Lung (tissue), 12 donors: Measurements from ENCODE around the gene APOLD1. TPM values are rescaled to one million over a fixed set of nuclear protein-coding genes. Genes with fewer than 3 reads are reported as not detected.

Experiments
- ATAC-seq: fragments of 200-7000 bp; cut with Tn5 transposase; one replicate; pipeline ENCODE4 v1.9.1; 2020; ENCODE audit warnings: moderate number of reproducible peaks; ENCODE audit not compliant: insufficient read depth, low FRiP score
- DNase-seq, 3 donors: peaks; one replicate each; pipeline ENCODE4 v3.0.0-alpha.2; 2013 to 2017
- H3K27ac ChIP-seq, 2 donors: one replicate each; pipeline ENCODE4 v1.5.1; 2013; ENCODE audit warnings: mild to moderate bottlenecking in 2 of 2, moderate library complexity in 2 of 2, control low read depth in 1 of 2, inconsistent platforms in 1 of 2, low read depth in 1 of 2, low read length in 1 of 2
- H3K27me3 ChIP-seq, 3 donors: one replicate each; pipeline ENCODE4 v1.5.1; 2013; ENCODE audit warnings: low read length in 2 of 3; ENCODE audit not compliant: control insufficient read depth in 3 of 3, insufficient read depth in 3 of 3
- H3K36me3 ChIP-seq, 4 donors: one replicate each; pipeline ENCODE4 v1.5.1; 2013; ENCODE audit warnings: low read length in 4 of 4, mild to moderate bottlenecking in 1 of 4, moderate library complexity in 1 of 4; ENCODE audit not compliant: control insufficient read depth in 4 of 4, insufficient read depth in 4 of 4
- H3K4me1 ChIP-seq, 5 donors: one replicate each; pipeline ENCODE4 v1.5.1; 2013; ENCODE audit warnings: low read length in 5 of 5, mild to moderate bottlenecking in 2 of 5, moderate library complexity in 1 of 5; ENCODE audit not compliant: control insufficient read depth in 5 of 5, insufficient read depth in 5 of 5
- H3K4me3 ChIP-seq: one replicate; pipeline ENCODE4 v1.5.1; 2013; ENCODE audit warnings: mild to moderate bottlenecking, control low read depth, moderate library complexity
- H3K9ac ChIP-seq, 2 donors: one replicate each; pipeline ENCODE4 v1.5.1; 2013; ENCODE audit warnings: low read length in 2 of 2, control low read depth in 1 of 2; ENCODE audit not compliant: insufficient read depth in 1 of 2
- H3K9me3 ChIP-seq, 4 donors: one replicate each; pipeline ENCODE4 v1.5.1; 2013; ENCODE audit warnings: low read length in 3 of 4, mild to moderate bottlenecking in 1 of 4, moderate library complexity in 1 of 4; ENCODE audit not compliant: control insufficient read depth in 4 of 4, insufficient read depth in 3 of 4
- CTCF ChIP-seq: IDR thresholded peaks from 2 replicates; pipeline ENCODE4 v1.5.1; 2012; ENCODE audit warnings: mild to moderate bottlenecking; ENCODE audit errors: control extremely low read depth, extremely low read depth
- WGBS, 2 donors: extraction: QIAGEN DNeasy Blood & Tissue Kit; methylation state at CpG; one replicate each; pipeline ENCODE4 v1.1.7; 2013; 5-methylcytosine and 5-hydroxymethylcytosine counted together
- polyA plus RNA-seq, 2 donors: library from polyadenylated mRNA; stranded (reverse); fragments of 200-250 nt; gene quantifications; one replicate each; pipeline ENCODE4 v1.2.1, GENCODE V29; 2013
- total RNA-seq, 2 donors: library from RNA; depleted of rRNA in 1 of 2; stranded (reverse); fragments of >200 nt in 1 of 2; gene quantifications; one replicate each; pipeline ENCODE4 v1.2.1, GENCODE V29; 2014 to 2021
- donor health status: control.
- donor health status: control.
- donor health status: Bipolar disorder and iron deficiency.
- donor health status: healthy.
- donor health status: DM: yes; HTN: yes; CAD: no.

APOLD1 gene
- total and polyA plus RNA-seq, 4 donors, result 3.1 to 22.9 (median 20.8) TPM

- no peak for TF ChIP-seq CTCF
- WGBS, 2 donors, result 2 to 4% methylated on average over 74 to 80 of the region's 80 CpGs
- peak; percentile 95 for ATAC-seq
These were observed 1.5 kb downstream of the APOLD1 start for GRCh38 chr12:12786706-12787601.

GRCh38 chr12:12788131-12788530 lies 2.7 kb downstream of the APOLD1 start:
- H3K9ac ChIP-seq, result no peak overlapping the region
- no peaks in the 10 kb centered on the region for H3K27me3 ChIP-seq
- peaks cover 3 to 22% (median 10%) of the 10 kb centered on the region in 5 donors for H3K4me1 ChIP-seq
- no peak for ATAC-seq
- no peak overlapping the region for H3K4me3 ChIP-seq
- peak overlapping the region in 1 of 2 donors; percentile 99 for H3K27ac ChIP-seq
- no peak for TF ChIP-seq CTCF
- DNase-seq, result peak in 1 of 3 donors; percentile 23
- H3K36me3 ChIP-seq, result no peaks in the 10 kb centered on the region
- WGBS, 2 donors, result 60 to 73% methylated on average over 6 of the region's 6 CpGs
- no peaks in the 10 kb centered on the region for H3K9me3 ChIP-seq

More at GRCh38 chr12:12786706-12787601, 1.5 kb downstream of the APOLD1 start:
- no peaks in the 10 kb centered on the region for H3K36me3 ChIP-seq
- peak overlapping the region in 1 of 2 donors; percentile 69 for H3K9ac ChIP-seq
- H3K27me3 ChIP-seq, result no peaks in the 10 kb centered on the region
- H3K9me3 ChIP-seq, result no peaks in the 10 kb centered on the region
- peaks cover 3 to 22% (median 10%) of the 10 kb centered on the region in 5 donors for H3K4me1 ChIP-seq
- H3K4me3 ChIP-seq, result peak overlapping the region; percentile 66
- peak overlapping the region; percentile 97 to 99 for H3K27ac ChIP-seq
- DNase-seq, result peak; percentile 87 to 92 (median 87)

GRCh38 chr12:12788675-12789368 lies 3.4 kb downstream of the APOLD1 start:
- H3K27me3 ChIP-seq, result no peaks in the 10 kb centered on the region
- DNase-seq, result peak; percentile 56 to 83 (median 78)
- peak; percentile 49 for ATAC-seq
- H3K4me1 ChIP-seq, result peaks cover 3 to 22% (median 10%) of the 10 kb centered on the region in 5 donors
- no peak overlapping the region for H3K9ac ChIP-seq
- H3K27ac ChIP-seq, result peak overlapping the region; percentile 20 to 67
- H3K36me3 ChIP-seq, result no peaks in the 10 kb centered on the region
- TF ChIP-seq CTCF, result peak; percentile 65
- H3K9me3 ChIP-seq, result no peaks in the 10 kb centered on the region
- H3K4me3 ChIP-seq, result no peak overlapping the region
- WGBS, 2 donors, result 16 to 17% methylated on average over 9 of the region's 9 CpGs
